Ishikawa (cell line): Measurements from ENCODE around the gene XRRA1.

Source experiments
- CEBPB ChIP-seq: IDR thresholded peaks from 2 replicates; pipeline ENCODE4 v1.6.1; 2012
- CREB1 ChIP-seq: IDR thresholded peaks from 2 replicates; pipeline ENCODE4 v1.6.1; 2012; ENCODE audit warnings: low read depth
- EGR1 ChIP-seq: IDR thresholded peaks from 2 replicates; pipeline ENCODE4 v1.6.1; 2012
- EP300 ChIP-seq: IDR thresholded peaks from 2 replicates; pipeline ENCODE4 v1.6.1; 2012; ENCODE audit warnings: borderline replicate concordance
- FOXM1 ChIP-seq: IDR thresholded peaks from 2 replicates; pipeline ENCODE4 v1.6.1; 2012; ENCODE audit warnings: low read depth, borderline replicate concordance
- NFIC ChIP-seq: IDR thresholded peaks from 2 replicates; pipeline ENCODE4 v1.6.1; 2012
- RAD21 ChIP-seq: IDR thresholded peaks from 2 replicates; pipeline ENCODE4 v1.6.1; 2012; ENCODE audit warnings: low read depth
- TAF1 ChIP-seq: IDR thresholded peaks from 2 replicates; pipeline ENCODE4 v1.6.1; 2012; ENCODE audit warnings: low read depth, mild to moderate bottlenecking
- TCF12 ChIP-seq: IDR thresholded peaks from 2 replicates; pipeline ENCODE4 v1.6.1; 2012; ENCODE audit warnings: low read depth
- TEAD4 ChIP-seq: IDR thresholded peaks from 2 replicates; pipeline ENCODE4 v1.6.1; 2012
- YY1 ChIP-seq: IDR thresholded peaks from 2 replicates; pipeline ENCODE4 v1.6.1; 2012; ENCODE audit warnings: low read depth
- ZBTB7A ChIP-seq: IDR thresholded peaks from 2 replicates; pipeline ENCODE4 v1.6.1; 2012; ENCODE audit warnings: low read depth
- TF ChIP-seq, protein P1 (sequence below): IDR thresholded peaks from 2 replicates; pipeline ENCODE4 v1.6.1; 2012
- TF ChIP-seq, protein P2 (sequence below): IDR thresholded peaks from 2 replicates; pipeline ENCODE4 v1.6.1; 2012
- TF ChIP-seq, protein P3 (sequence below): IDR thresholded peaks from 2 replicates; pipeline ENCODE4 v1.6.1; 2012; ENCODE audit warnings: low read depth, mild to moderate bottlenecking

XRRA1 gene

DNA sequence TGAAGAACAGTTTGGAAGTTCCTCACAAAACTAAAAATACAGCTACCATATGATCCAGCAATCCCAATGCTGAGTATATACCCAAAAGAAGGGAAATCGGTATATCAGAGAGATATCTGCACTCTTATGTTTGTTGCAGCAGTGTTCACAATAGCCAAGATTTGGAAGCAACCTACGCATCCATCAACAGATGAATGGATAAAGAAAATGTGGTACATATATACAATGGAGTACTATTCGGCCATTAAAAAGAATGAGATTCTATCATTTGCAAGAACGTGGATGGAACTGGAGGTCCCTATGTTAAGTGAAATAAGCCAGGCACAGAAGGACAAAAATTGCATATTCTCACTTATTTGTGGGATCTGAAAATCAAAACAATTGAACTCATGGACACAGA, 46.5 kb downstream of the XRRA1 start:
- TF ChIP-seq, protein P1, sequence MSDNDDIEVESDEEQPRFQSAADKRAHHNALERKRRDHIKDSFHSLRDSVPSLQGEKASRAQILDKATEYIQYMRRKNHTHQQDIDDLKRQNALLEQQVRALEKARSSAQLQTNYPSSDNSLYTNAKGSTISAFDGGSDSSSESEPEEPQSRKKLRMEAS, result no peak
- TF ChIP-seq YY1 (no peak), TEAD4 (no peak), EP300 (no peak), TCF12 (no peak), FOXM1 (no peak), NFIC (no peak), ZBTB7A (no peak), CEBPB (no peak), TAF1 (no peak), RAD21 (no peak), CREB1 (no peak), EGR1 (no peak)
- TF ChIP-seq, protein P2, sequence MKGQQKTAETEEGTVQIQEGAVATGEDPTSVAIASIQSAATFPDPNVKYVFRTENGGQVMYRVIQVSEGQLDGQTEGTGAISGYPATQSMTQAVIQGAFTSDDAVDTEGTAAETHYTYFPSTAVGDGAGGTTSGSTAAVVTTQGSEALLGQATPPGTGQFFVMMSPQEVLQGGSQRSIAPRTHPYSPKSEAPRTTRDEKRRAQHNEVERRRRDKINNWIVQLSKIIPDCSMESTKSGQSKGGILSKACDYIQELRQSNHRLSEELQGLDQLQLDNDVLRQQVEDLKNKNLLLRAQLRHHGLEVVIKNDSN, result no peak
- TF ChIP-seq, protein P3, sequence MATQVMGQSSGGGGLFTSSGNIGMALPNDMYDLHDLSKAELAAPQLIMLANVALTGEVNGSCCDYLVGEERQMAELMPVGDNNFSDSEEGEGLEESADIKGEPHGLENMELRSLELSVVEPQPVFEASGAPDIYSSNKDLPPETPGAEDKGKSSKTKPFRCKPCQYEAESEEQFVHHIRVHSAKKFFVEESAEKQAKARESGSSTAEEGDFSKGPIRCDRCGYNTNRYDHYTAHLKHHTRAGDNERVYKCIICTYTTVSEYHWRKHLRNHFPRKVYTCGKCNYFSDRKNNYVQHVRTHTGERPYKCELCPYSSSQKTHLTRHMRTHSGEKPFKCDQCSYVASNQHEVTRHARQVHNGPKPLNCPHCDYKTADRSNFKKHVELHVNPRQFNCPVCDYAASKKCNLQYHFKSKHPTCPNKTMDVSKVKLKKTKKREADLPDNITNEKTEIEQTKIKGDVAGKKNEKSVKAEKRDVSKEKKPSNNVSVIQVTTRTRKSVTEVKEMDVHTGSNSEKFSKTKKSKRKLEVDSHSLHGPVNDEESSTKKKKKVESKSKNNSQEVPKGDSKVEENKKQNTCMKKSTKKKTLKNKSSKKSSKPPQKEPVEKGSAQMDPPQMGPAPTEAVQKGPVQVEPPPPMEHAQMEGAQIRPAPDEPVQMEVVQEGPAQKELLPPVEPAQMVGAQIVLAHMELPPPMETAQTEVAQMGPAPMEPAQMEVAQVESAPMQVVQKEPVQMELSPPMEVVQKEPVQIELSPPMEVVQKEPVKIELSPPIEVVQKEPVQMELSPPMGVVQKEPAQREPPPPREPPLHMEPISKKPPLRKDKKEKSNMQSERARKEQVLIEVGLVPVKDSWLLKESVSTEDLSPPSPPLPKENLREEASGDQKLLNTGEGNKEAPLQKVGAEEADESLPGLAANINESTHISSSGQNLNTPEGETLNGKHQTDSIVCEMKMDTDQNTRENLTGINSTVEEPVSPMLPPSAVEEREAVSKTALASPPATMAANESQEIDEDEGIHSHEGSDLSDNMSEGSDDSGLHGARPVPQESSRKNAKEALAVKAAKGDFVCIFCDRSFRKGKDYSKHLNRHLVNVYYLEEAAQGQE, result no peak

DNA sequence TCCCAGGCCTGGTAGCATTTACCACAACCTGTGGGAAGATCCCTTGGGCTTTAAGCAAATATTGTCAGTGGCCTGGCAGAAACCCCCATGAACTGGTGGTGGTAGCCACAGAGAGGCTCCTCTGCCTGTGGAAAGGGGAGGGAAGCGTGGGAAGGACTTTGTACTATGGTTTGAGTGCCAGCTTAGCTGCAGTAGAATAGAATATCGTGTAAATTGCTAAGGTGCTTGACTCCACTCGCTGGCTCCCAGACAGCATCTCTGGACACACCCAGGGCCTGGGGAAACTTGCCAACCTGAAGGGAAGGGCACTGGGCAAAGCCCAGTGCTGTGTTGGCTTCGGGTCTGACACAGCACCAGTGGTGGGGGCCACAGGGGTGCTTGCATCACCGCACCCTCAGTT, 52.6 kb downstream of the XRRA1 start:
- TF ChIP-seq CREB1 (no peak), TEAD4 (no peak), EP300 (no peak), CEBPB (no peak), TAF1 (no peak), EGR1 (no peak), YY1 (no peak)
- TF ChIP-seq, protein P1, result no peak

DNA sequence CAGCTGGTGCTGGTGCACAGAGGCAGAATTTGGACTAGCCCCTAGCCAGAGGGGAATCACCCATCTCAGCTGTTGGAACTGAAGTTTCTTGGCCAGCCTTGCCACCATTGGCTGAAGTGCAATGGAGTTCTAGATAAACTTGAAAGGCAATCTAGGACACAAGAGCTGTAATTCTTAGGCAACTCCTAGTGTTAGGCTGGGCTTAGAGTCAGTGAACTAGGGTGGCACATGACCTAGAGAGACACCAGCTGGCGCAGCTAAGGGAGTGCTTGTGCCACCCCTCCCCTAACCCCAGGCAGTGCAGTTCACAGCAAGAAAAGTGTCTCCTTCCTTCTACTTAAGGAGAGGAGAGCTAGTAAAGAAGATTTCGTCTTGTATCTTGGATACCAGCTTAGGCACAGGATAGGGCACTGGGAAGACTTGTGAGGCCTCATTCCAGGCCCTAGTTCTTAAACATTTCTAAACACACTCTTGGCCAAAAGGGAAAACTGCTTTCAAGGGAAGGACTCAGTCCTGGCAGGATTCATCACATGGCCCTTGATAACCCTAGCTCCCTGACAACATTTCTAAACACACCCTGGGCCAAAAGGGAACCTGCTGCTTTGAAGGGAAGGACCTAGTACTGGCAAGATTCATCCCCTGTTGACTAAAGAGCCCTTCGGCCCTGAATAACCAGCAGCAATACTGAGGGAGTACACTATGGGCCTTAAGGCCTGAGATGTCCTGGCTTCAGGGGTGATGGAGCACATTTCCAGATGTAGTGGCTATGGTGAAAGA, 53.4 kb downstream of the XRRA1 start:
- TF ChIP-seq FOXM1 (no peak), TCF12 (no peak), CREB1 (no peak), YY1 (no peak), CEBPB (no peak), TEAD4 (no peak), TAF1 (no peak), EGR1 (no peak), RAD21 (no peak)
- TF ChIP-seq, protein P2, result no peak
- TF ChIP-seq, protein P1, result no peak
- TF ChIP-seq, protein P3, result no peak

DNA sequence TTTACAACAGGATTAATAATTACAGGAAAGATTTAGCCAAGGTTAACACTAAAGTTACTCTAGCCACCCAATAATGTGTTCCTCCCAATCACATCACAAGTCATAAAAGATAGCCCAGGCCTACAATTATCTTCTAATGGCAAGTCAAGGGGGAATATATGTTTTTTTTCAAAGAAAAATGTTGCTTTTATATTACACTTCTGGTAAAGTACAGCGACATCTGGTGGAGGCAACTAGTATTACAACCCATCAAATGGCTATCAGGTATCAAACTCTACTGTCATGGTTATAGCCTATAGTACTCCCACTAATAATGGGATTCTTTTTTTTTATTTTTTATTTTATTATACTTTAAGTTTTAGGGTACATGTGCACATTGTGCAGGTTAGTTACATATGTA, 71.8 kb downstream of the XRRA1 start:
- TF ChIP-seq, protein P1, result no peak
- TF ChIP-seq TEAD4, result no peak
- TF ChIP-seq TCF12, result no peak
- no peak for TF ChIP-seq EGR1
- TF ChIP-seq, protein P3, result no peak
- no peak for TF ChIP-seq CEBPB
- TF ChIP-seq YY1, result no peak
- no peak for TF ChIP-seq FOXM1
- no peak for TF ChIP-seq NFIC
- TF ChIP-seq, protein P2, result no peak
- TF ChIP-seq RAD21, result no peak
- TF ChIP-seq CREB1, result no peak
- no peak for TF ChIP-seq TAF1
- no peak for TF ChIP-seq ZBTB7A
- TF ChIP-seq EP300, result no peak
